Stimulated activated CD4-positive, alpha-beta T cell treated with anti-CD3 and anti-CD28 coated beads, Interleukin-15, amount 100 ng/mL, for 48 hours (primary cell): ENCODE results near the gene GPR37.

Source experiments
- DNase-seq, 2 donors: peaks; one replicate each; pipeline ENCODE4 v3.0.0-alpha.2; 2020; ENCODE audit warnings: low read depth in 2 of 2

GPR37 gene

GRCh38 chr7:124728610-124729009, 37.0 kb downstream of the GPR37 start:
- DNase-seq = no peak

GRCh38 chr7:124724507-124725192, 40.9 kb downstream of the GPR37 start:
- DNase-seq = no peak

- no peak for DNase-seq
Measured at GRCh38 chr7:124724079-124724478, 41.5 kb downstream of the GPR37 start.

- DNase-seq = no peak
Measured at GRCh38 chr7:124723012-124723411, 42.6 kb downstream of the GPR37 start.

- no peak for DNase-seq
Measured at GRCh38 chr7:124722292-124722691, 43.3 kb downstream of the GPR37 start.

- no peak for DNase-seq
Measured at GRCh38 chr7:124720195-124720594, 45.4 kb downstream of the GPR37 start.

GRCh38 chr7:124718032-124718766, 47.4 kb downstream of the GPR37 start:
- DNase-seq = no peak

- no peak for DNase-seq
Measured at GRCh38 chr7:124716894-124717293, 48.7 kb downstream of the GPR37 start.

GRCh38 chr7:124713086-124713485, 52.5 kb downstream of the GPR37 start:
- no peak for DNase-seq

- no peak for DNase-seq
Measured at GRCh38 chr7:124712017-124712416, 53.6 kb downstream of the GPR37 start.

GRCh38 chr7:124702385-124702784, 63.2 kb downstream of the GPR37 start:
- no peak for DNase-seq

GRCh38 chr7:124701955-124702354, 63.6 kb downstream of the GPR37 start:
- DNase-seq = no peak

- DNase-seq = no peak
Measured at GRCh38 chr7:124700655-124701054, 64.9 kb downstream of the GPR37 start.

- no peak for DNase-seq
Measured at GRCh38 chr7:124698964-124699363, 66.6 kb downstream of the GPR37 start.

GRCh38 chr7:124697746-124698145, 67.8 kb downstream of the GPR37 start:
- no peak for DNase-seq
